LoVo (cell line): ENCODE results near the gene MAP2K5.

ENCODE experiments used
- DNase-seq: peaks from one replicate; pipeline ENCODE4 v3.0.0-alpha.2; 2016; ENCODE audit warnings: low spot score

MAP2K5 gene

GRCh38 chr15:67723294-67724024, 181.0 kb downstream of the MAP2K5 start:
- DNase-seq = no peak

GRCh38 chr15:67724691-67725375, 182.3 kb downstream of the MAP2K5 start:
- DNase-seq = no peak

- DNase-seq = no peak
Measured at GRCh38 chr15:67730135-67730534, 187.6 kb downstream of the MAP2K5 start.

DNA sequence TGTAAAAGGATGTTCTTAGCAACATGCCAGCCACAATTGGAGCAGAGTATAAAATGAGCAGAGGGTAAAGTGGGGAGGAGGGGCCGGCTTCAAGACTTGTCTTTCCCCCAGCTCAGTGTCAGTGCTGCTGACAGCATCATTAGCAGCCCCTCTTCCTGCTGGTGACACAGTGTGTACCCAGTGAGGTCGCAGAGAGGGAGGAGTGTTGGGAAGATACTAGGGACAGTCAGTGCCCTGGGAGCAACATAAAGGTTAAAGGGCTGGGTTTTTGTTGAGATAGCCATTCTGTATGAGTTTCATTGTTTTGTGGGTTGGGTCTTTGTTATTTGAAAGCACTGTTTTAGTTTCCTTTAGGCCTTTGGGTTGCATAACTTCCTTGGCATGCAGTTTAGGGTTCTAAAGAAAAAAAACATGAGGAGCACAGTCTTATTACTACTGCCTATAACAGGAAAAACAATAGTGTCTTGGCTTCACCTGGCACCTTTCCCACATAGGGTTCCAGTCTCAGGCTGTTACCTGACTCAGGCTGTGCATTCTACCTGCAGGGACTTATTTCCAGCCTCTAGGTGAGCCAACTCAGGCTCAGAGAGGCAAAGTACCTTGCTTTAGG, 188.7 kb downstream of the MAP2K5 start:
- no peak for DNase-seq

DNA sequence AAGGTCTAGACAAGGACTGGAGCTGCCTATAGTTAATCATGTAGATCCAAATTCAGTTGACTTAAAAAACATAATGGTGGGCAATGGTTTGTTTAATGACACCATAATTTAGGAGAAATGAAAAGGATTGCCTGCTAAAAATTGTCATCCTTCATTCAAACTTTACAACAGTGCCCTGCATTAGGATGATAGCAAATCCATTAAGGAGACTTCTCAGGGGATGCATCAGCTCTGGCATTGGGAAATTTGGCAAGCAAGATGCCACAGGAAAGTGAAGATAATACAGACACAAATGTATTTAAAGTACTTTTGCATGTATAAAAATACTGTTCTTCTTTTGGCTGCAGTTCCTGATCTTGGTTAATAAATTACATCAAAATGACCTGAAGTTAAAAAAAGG, 189.7 kb downstream of the MAP2K5 start:
- no peak for DNase-seq

GRCh38 chr15:67732671-67733374, 190.3 kb downstream of the MAP2K5 start:
- no peak for DNase-seq

DNA sequence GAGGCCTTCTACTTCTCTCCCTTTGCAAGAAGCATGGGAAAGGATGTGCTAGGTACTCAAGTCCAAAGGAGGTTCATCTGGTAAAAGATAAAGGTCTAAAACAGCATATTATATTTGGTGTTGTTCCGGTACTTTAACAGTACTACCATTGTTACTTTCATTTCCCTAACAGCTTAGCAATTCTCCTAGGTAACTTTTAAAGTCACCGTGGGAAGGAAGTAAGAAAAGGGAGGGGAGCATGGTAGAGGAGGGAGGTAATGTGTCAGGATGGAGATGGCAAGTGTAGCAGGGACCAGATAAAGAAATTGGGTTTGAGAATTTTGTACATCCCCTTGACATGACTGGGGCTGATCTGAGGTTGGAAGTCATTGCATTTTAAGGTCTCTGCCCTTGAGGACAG, 193.4 kb downstream of the MAP2K5 start:
- no peak for DNase-seq

DNA sequence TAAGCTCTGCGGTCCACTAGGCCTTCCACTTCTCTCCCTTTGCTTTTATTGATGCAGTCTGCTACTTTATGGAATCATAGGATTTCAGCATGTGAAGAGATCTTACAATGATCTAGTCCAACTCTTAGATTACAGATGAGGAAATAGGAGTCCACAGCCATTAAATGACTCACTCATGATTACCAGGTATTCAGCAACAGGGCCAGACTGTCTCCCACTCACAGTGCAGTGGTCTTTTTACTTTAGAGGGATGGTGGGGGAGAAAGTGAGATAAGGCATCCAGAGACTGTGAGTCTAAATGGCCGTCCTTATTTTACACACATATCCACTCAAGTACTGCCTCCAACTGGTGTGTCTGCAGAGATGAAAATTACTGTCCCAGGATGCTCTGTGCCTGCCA, 194.3 kb downstream of the MAP2K5 start:
- DNase-seq = no peak

DNA sequence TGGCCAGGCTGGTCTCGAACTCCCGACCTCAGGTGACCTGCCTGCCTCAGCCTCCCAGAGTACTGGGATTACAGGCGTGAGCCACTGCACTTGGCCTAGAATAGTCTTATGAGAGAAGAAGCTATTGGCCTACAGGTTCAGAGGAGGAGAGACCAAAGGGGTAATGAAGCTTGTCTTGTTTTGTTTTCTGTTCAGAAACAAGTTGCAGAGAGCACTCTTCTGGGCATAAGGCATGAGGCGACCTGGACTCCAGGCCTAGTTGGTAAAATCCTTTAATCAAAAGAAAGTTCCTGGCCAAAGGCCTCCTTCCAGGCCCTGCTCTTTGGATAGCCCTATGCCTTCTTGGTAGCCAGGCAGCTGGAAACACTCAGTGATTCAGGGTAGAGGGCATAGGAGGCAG, 195.6 kb downstream of the MAP2K5 start:
- DNase-seq = no peak

- no peak for DNase-seq
Measured at GRCh38 chr15:67740405-67740804, 197.9 kb downstream of the MAP2K5 start.

DNA sequence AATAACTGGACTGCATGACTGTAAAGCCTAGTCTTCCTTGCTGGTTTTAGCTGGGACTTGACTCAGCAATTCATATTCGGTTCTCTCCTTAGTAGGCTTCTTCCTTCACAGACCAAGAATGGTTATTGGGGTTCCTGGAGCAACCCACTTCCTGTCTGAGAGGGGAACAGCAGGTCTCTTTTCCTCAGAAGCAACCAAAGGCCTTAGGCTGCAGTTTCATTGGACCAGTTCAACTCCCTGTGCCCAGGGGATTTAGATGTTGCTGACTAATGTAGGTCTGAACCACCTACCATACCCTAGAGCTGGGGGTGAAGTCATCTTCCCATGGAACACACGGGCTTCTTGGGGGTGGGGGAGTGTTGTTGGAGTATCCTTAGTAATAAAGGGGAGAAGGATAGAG, 198.8 kb downstream of the MAP2K5 start:
- no peak for DNase-seq

GRCh38 chr15:67743558-67743957, 201.1 kb downstream of the MAP2K5 start:
- DNase-seq = no peak

GRCh38 chr15:67744331-67745072, 202.0 kb downstream of the MAP2K5 start:
- DNase-seq = no peak

- DNase-seq = no peak
Measured at GRCh38 chr15:67745073-67746006, 202.8 kb downstream of the MAP2K5 start.

DNA sequence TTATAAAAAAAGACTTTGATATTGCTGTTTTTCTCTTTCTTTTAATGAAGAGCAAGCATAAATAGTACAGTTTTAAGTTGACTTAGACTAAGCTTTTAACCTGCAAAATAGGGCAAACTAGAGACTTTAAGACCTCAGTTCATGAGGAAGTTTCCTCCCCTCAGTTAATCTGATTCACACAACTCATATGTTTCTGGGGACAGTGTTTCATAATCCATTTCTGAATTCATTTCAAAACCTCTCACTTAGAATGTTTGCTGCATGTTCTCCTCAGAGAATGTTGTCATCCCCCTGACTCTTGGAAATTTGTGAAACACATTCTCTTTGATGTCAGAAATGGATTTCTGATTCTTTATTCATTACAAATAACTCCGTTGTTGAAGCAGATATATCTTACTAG, 203.5 kb downstream of the MAP2K5 start:
- no peak for DNase-seq

DNA sequence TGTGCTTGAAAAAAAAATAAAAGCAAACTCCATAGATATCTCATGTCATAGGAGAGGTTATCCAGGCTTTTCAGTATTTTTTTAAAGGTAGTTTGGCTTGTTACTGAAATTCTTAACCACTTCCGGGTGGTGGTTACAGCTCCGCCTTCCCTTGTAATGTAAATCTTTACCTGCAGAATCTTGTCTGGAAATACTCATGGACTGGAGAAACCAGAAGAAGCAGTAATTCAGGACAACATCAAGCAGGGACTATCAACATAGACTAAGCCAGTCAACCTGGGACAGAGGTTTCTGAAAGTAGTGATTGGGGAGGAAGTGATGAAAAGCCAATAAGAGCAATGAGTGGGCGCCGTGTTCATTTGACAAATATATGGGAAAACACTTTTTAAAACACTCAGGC, 203.9 kb downstream of the MAP2K5 start:
- DNase-seq = peak; percentile 14

DNA sequence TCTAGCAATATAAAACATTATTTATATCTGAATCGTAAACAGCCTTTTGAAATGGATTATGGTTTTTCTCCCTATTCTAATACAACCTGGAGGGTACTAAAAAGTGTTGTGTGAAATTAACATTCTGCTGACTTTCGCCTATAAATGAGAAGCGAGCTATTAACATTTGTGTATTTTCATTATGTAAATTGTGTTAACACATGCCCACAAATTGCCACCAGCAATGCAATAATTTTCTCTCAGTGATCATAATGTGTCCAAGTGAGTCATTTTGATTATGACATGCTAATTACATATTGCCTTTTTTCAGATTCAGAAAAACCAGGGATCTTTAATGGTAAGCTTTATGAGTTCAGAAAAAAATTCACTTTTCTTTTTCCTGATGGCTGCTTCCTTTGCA, 205.4 kb downstream of the MAP2K5 start:
- no peak for DNase-seq

GRCh38 chr15:67750371-67750770, 207.9 kb downstream of the MAP2K5 start:
- DNase-seq = no peak

GRCh38 chr15:67753891-67754290, 211.4 kb downstream of the MAP2K5 start:
- no peak for DNase-seq

GRCh38 chr15:67755264-67755663, 212.8 kb downstream of the MAP2K5 start:
- DNase-seq = no peak

GRCh38 chr15:67755936-67756335, 213.4 kb downstream of the MAP2K5 start:
- no peak for DNase-seq
